Globus pallidus (tissue), 1 donor: ENCODE measurements around the gene TRIM63.
A peak's percentile ranks its signal among the peaks of the same experiment; 100 is the strongest.
"Not testable (repeated sequence)": the region's sequence is repeated elsewhere in the genome, so short reads cannot be mapped to it uniquely, and the experiment has no call there.

Experiments
- DNase-seq: peaks from one replicate; pipeline ENCODE4 v3.0.0-alpha.2; 2015; ENCODE audit warnings: low spot score

TRIM63 gene

GRCh38 chr1:26067432-26067911, at the start of gene TRIM63:
TSS of gene TRIM63 (minus strand) at chr1:26067630. CDS start at chr1:26067494, 136 bp downstream.
- no peak for DNase-seq

GRCh38 chr1:26114165-26114927, 46.9 kb upstream of the TRIM63 start:
- DNase-seq: no peak

- no peak for DNase-seq
Observed at GRCh38 chr1:26112407-26112775, 45.0 kb upstream of the TRIM63 start.

GRCh38 chr1:26111530-26112406, 44.3 kb upstream of the TRIM63 start, which contains the start of gene PDIK1L:
TSS of gene PDIK1L (plus strand) at chr1:26111824. CDS start at chr1:26114309, 2,485 bp downstream.
- peak; percentile 92 for DNase-seq

GRCh38 chr1:26110731-26111529, 43.5 kb upstream of the TRIM63 start:
- peak; percentile 68 for DNase-seq

GRCh38 chr1:26109229-26110164, 42.1 kb upstream of the TRIM63 start:
- no peak for DNase-seq

- DNase-seq: not testable (repeated sequence)
Observed at GRCh38 chr1:26105226-26105548, 37.8 kb upstream of the TRIM63 start.

- DNase-seq: no peak
Observed at GRCh38 chr1:26102526-26102925, 35.1 kb upstream of the TRIM63 start.

GRCh38 chr1:26102119-26102518, 34.7 kb upstream of the TRIM63 start:
- no peak for DNase-seq

GRCh38 chr1:26100204-26100603, 32.8 kb upstream of the TRIM63 start:
- DNase-seq: not testable (repeated sequence)

GRCh38 chr1:26099780-26100179, 32.4 kb upstream of the TRIM63 start:
- no peak for DNase-seq

GRCh38 chr1:26098602-26099001, 31.2 kb upstream of the TRIM63 start:
- DNase-seq: no peak

- DNase-seq: no peak
Observed at GRCh38 chr1:26097696-26098095, 30.3 kb upstream of the TRIM63 start.

GRCh38 chr1:26096471-26096870, 29.0 kb upstream of the TRIM63 start:
- DNase-seq: peak; percentile 87

GRCh38 chr1:26094677-26095383, 27.4 kb upstream of the TRIM63 start:
- no peak for DNase-seq

GRCh38 chr1:26094076-26094669, 26.7 kb upstream of the TRIM63 start:
- no peak for DNase-seq

- not testable (repeated sequence) for DNase-seq
Observed at GRCh38 chr1:26093569-26093968, 26.1 kb upstream of the TRIM63 start.

- no peak for DNase-seq
Observed at GRCh38 chr1:26092422-26092821, 25.0 kb upstream of the TRIM63 start.

- no peak for DNase-seq
Observed at GRCh38 chr1:26090893-26091292, 23.5 kb upstream of the TRIM63 start.

GRCh38 chr1:26089125-26089524, 21.7 kb upstream of the TRIM63 start:
- DNase-seq: no peak
